Renal cortex interstitium (tissue), 11 donors: Measurements from ENCODE around the gene TTYH3. TPM values are rescaled to one million over a fixed set of nuclear protein-coding genes. Genes with fewer than 3 reads are reported as not detected.
"Not testable (repeated sequence)": the region's sequence is repeated elsewhere in the genome, so short reads cannot be mapped to it uniquely, and the experiment has no call there.

Source experiments
- DNase-seq, 11 donors: peaks; one replicate each; pipeline ENCODE4 v3.0.0-alpha.2; 2013; ENCODE audit warnings: low read depth in 9 of 11, low spot score in 4 of 11; ENCODE audit errors: extremely low read depth in 1 of 11
- polyA plus RNA-seq, 3 donors: library from polyadenylated mRNA; unstranded; fragments of 120-200 nt; gene quantifications; one replicate each; pipeline ENCODE4 v1.2.1, GENCODE V29; 2013; ENCODE audit not compliant: insufficient read length in 3 of 3

The TTYH3 gene
- polyA plus RNA-seq, 3 donors: 79.0 to 142 (median 131) TPM

DNA sequence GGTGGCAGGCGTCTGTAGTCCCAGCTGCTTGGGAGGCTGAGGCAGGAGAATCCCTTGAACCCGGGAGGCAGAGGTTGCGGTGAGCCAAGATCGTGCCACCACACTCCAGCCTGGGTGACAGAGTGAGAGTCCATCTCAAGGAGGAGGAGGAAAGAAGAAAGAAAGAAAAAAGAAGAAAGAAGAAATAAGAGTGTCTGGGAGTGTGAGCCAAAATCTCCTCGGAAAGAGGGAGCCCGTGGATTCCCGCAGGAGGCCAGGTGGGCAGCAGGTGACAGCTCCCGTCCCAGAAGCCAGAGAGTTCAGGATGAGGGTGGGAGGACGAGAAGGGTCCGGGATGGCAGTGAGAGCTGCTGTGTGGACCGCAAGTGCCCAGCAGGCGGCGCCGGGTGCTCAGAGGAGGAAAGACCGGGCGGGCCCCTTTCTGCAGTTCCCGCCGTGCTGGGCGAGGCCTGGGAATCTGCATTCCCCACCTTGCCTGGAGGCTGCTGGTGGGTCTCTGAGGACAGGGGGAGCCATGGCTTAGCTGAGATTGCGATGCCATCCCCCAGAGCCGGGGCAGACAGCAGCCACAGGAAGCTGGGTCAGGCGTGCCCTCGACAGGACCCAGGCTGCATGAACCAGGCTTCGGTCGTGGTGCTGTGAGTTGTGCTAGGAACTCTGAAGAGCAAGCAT, 39.1 kb downstream of the TTYH3 start:
- DNase-seq: peak in 1 of 11 donors; percentile 47

DNA sequence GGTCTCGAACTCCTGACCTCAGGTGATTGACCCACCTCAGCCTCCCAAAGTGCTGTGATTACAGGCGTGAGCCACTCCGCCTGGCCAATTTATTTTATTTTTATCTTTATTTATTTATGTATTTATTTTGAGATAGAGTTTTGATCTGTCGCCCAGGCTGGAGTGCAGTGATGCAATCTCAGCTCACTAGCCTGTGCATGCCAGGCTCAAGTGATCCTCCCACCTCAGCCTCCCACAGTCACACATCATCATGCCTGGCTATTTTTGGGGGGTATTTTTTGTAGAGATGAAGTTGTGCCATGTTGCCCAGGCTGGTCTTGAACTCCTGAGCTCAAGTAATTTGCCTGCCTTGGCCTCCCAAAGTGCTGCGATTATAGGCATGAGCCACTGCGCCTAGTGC, 41.4 kb downstream of the TTYH3 start:
- DNase-seq: not testable (repeated sequence)

DNA sequence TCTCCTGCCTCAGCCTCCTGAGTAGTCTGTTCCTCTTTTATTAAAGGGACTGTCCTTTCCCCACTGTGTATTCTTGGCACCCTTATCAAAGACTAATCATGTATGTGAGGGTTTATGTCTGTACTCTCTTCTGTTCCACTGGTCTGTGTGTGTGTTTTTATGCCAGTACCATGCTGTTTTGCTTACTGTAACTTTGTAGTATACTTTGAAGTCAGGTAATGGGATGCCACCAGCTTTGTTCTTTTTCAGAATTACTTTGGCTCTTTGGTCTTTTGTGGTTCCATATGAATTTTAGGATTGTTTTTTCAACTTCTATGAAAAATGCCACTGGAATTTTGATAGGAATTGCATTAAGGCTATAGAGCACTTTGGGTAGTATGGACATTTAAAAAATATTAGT, 42.1 kb downstream of the TTYH3 start:
- DNase-seq: no peak

DNA sequence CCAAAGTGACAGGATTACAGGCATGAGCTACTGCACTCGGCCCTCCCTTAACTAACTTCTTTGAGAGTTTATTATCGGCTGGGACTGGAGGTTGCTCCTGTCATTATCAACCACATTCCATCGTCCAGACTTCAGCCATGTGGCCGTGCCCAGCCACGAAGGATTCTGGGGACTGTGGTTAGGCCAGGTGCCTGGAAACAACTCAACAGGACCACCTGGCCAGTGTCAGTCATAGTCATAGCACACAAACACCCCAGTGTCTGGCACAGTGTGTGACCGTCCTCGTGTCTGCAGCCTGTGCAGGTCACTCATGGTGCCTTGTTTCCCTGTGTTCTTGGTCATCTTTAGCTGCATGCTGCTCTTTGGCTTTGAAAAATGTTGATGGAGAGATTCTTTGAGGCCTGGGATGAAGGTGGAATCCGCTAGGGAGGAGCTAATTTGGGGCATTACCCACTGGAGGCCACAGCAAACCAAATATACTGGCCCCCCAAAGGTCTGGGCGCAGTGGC, 43.5 kb downstream of the TTYH3 start:
- DNase-seq: no peak

DNA sequence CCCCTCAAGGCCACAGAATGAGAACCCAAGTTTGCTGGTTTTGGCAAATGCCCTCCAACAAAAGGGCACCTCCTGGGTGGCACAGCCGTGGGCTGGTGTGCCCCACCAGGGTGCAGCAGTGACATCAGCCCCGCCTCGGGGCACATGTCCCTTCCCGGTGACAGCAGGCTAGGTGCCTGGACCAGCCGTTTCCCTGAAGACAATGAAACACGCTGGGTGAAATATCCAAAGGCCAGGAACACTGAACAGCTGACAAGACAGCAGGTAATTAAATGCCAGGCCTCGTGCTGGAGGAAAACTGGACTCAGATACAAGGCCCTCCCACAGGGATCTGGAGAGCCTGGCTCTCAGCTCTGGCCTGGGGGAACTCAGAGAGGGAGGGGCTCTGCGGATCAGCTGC, 44.8 kb downstream of the TTYH3 start:
- DNase-seq: not testable (repeated sequence)

DNA sequence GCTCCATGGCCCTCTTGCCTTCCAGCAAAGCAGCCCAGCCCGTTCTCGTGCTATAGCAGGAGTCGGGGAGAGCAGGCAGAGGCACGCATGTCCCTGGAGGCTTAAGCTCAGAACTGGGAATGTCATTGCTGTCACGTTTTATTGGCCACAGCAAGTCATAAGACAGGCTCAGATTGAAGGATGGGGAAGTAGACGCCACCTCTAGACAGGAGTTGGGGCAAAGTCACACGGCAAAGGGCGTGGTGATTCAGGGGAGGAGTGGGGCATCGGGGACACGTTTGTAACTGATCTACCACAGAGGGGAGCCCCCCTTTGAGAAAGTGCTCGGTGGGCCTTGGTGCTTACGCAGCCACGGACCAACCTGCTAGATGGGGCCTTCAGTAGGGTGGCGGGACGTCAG, 46.7 kb downstream of the TTYH3 start:
- DNase-seq: not testable (repeated sequence)

DNA sequence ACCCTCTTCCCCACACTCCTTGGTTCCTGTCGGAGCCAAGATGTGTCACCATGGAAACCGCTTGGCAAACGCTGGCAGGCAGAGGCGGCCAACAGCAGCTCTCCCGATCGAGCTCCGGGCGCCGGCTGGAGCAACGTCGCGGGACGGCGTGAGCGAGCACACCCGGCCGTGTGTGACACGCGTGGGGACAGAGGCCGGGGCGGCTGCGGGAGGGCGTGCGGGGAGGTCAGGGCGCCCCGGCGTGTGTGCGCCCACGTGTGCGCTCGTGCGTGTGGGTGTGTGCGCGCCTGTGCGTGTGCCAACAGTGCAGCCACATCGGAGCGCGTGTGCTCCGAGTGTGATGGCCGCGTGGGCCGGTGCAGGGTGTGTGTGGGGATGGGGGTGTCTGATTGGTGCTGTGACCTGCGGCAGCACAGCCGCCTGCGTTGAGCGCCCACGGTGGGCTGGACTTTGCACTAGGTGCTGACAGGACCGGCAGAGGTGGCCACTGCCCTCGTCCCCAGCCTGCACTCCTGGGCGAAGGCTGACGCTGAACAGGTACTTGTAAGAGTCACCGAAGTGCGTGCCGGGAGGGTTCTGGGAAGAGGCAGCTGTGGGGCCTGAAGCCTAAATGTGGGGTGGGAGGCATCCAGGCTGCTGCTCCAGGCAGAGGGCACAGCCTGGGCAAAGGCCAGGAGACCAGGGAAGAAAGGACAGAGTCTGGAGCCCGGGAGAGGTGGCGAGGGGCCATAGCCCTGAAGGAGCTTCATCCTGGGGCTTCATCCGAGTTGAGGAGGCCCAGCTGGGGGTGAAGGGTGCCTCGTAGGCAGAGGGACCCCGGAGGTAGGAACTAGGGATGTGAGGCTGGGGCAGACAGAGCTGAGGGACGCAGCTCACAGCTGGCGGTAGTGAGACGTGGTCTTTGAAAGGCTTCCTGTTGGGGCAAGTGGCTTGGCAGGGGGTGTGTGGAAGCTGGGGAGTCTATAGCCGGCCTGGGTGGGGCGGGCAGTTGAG, 47.6 kb downstream of the TTYH3 start:
- DNase-seq: not testable (repeated sequence)

DNA sequence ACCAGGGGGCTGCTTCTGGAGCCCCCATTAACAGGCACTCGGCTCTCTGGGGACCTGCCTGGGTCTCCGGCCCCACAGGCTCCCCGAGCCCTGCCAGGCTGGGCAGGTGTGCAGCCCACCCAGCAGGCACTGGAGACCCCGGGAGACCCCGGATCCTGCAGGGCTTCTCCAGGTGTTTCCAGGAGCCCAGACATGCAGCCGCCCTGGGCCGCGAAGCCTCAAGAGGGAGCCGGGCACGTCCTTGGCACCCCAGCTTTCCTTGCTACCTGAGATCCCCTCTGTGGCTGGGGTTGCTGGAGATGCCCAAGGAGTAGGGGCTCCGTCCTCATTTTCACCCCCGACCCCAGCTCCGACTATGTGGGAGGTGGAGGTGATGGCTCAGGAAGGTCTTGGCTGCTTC, 48.5 kb downstream of the TTYH3 start:
- DNase-seq: no peak

DNA sequence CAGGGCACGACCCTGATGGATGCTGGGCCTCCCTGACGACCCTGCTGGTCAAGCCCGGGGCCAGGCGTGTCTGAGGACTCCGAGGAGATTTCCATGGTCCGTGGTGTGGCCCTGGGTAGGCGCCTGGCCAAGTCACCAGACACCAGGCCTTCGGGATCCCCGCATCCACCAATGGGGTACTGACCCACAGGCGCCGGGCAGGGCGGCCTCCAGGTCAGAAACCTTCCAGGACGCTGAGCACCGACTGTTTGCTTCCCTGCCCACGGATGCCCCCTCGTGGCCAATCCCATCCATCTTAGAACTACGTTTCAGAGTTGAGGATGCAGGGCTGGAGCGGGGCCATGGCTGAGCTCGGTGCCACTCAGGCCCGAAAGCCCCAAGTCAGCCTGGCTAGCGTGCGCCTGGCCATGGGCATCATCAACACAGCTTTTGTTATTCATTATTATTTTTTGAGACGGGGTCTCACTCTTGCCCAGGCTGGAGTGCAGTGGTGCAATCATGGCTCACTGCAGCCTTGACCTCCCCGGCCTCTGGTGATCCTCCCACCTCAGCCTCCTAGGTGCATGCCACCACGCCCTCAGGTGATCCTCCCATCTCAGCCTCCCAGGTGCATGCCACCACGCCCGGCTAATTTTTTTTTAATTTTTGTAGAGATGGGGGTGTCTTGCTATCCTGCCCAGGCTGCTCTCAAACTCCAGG, 49.2 kb downstream of the TTYH3 start:
- peak in 2 of 11 donors; percentile 45 to 54 for DNase-seq

DNA sequence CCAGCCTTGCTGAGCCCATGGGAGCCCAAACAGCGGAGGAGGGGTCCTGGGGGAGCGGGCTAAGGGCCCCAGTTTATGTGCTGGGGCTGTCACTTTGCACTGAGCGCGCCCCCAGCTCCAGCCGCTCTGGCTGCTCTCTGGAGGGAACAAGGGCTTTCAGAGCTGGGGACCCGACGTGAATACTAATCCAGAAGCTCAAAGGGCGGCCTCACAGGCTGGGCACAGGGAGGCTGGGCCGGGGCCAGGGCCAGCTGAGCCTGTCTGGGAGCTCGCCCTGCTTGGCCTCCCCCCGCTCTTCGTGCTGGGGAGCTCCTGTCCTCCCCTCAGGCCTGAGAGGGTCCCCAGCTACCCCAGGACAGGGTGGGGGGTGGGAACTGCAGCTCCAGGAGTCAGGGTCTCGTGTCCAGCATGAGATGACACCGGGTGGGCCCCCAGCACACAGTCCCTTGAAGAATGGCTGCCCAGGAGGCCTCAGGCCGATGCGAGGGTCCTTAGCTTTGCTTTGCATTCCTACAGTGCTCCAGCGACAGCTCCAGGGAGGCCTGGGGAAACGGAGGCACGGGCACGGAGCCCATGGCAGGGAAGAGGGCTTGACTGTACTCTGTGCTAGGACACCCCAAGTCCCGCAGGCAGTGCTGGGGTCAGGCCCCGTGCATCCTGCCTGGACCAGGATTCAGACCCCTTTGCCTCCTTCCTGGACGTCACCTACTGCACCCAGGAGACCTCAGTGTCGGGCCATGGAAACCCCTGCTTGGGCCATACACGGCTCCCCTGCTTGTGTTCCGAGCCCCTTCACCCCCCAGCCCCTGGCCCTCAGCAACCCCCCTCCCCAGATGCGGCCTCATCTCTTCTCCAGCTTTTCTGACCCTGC, 50.4 kb downstream of the TTYH3 start:
- DNase-seq: no peak

DNA sequence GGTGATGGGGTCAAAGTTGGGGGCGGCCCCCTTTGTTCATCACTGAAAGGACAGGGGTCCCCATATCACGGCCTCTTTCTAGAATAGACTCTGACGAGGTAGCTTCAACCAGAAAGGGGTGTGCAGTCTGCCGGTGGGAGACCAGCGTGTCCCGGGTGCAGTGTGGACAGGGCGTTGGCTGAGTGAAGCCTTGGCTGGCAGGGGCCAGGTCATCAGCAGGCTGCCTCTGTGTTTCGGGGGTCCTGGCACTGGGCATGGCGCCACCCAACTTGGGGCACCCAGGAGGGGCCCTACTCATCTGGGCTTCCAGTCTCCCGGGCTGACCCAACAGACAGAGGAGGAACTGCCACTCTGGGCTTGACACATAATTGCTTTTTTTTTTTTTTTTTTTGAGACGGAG, 52.7 kb downstream of the TTYH3 start:
- DNase-seq: no peak

DNA sequence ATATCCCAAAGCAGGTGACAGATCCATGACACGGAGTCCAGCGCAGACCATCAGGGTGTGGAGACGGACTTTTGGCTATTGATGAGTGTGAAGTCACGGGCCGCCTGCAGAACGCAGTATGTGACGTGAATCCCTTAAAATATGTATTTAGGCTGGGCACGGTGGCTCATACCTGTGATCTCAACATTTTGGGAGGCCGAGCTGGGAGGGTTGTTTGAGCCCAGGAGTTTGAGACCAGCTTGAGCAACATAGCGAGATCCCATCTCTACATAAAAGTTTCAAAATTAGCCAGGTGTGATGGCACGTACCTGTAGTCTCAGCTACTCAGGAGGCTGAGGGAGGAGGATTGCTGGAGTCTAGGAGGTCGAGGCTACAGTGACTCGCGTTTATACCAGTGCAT, 54.3 kb downstream of the TTYH3 start:
- no peak for DNase-seq

DNA sequence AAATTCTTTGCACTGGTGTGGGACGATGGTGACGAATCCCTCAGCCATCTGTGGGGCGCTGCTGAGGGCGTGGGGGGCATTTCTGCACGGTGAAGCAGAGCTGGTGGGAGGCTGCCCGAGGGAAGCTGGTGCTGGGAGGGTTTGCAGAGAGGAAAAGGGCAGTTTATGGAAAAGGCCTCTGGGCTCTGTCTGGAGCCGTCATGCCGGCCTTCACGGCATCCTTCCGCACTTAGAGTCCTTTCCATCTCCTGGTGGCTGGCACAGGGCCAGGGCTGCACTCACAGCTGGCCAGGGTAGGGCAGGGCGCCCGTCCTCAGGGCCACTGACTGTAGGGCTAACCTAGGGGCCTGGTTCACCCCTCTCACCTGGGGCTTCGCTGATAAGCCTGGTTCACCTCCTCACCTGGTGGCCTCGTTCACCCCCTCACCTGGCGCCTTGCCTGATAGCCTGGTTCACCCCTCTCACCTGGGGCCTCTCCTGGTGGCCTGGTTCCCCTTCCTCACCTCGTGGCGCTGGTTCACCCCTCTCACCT, 55.6 kb downstream of the TTYH3 start:
- DNase-seq: no peak

DNA sequence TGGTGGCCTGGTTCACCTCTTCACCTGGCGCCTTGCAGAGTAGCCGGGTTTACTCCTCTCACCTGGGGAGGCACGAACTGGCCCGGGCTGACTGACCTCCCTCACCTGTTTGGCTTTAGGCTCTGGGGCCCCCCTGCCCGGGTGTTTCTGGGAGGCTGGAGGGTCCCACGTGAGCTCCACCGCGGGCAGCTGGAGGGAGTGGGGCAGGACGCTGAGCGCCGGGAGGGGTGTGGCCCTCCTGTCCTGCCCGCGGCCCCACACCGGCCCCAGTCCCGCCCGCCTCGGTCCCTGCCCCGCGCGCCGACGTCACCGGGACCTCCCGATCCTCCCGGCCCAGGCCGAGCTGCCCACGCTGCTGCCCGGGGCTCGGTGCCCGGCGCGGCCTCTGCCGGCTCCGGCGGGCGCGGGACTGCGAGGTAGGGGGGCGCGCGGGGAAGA, 56.1 kb downstream of the TTYH3 start, which contains the start of gene AMZ1:
Gene AMZ1 (plus strand): TSS at position 322 of the 438 bp plus-strand sequence. CDS start 12,250 bp downstream, outside the sequence.
- DNase-seq: no peak

DNA sequence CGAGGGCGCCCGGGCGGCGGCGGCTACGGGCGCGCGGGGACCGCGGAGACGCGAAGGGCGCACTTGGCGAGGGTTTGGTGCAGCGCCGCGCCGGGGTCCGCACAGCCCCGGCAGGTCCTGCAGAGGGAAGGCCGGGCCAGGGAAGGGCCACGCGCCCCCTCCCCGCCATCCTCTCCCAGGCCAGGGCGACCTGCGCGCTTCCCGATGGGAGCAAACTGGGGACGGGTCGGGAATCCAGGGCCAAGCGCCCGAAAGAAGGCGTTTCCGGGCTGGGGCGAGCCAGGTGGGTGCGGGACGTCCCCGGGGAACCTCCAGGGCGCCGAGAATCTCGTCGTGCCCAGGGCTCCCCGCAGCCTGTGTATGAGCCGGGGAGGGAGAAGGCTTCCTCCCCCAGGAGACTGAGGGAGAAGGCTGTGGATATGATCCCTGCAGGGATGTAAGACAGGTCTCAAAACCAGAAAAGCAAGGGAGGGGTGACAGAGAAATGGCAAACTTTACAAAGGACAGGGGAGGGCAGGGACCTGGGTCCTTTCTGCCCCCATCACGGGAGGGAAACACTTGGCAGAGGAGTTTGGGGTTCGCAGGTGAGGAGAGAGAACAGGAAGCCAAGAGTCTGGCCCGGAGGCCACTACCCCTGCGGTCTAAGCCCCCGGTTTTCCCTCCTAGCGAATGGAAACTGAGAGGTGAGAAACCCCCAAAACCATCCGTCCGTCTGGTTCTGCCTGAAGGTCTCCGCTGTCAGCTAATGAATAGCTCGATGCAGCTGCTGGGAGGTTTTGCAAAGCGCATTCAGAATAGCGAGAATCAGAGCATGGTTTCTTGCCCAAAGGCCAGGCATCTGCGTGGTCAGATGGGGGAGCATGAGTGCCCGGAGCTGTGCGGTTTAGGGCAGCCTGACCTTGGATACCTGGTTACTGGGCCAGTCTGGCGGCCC, 56.9 kb downstream of the TTYH3 start:
- no peak for DNase-seq

DNA sequence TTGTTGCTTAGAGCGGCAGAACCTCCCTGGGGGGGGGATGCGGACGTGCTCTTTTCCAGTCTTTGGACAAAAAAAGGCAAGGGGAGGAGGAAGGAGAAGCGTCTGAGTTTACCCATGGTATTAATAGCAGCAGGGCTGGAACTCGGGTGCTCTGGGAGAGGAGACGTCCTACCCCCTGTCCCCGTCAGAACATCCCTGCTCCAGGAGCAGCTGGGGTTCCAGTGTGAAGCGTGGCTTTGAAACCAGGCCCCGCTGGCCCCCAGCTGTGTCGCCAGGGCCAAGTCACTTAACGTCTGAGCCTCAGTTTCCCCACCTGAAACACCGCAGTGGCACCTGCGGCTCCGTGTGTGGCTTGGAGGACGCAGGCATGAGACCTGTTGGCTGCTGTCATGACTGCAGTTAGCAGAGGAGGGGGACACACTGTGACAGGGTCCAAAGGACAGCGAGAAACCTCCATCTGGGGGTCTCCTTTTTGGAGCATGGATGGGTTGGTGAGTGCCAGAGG, 57.6 kb downstream of the TTYH3 start:
- DNase-seq: no peak
